Measurements from ENCODE around the gene GUCY1A1.

DNA sequence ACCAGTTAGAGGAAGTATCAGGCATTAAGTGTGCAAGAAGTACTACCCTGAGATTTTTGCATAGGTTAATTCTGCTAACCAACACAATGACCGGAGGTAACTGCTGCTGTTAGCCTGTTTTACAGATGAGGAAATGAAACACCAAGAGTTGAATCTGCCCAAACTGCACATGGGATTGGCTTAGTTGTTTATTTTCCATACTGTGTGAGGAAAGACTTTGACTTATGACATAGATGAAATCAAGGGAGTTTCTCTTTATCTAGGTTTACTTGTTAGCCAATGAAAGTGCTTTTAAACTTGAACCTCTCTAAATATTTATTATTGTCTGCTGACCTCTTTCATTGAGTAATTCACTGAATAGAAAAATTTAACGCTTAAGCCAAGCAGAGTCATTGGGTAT, 102.4 kb downstream of the GUCY1A1 start:
- TF ChIP-seq, protein P1, sequence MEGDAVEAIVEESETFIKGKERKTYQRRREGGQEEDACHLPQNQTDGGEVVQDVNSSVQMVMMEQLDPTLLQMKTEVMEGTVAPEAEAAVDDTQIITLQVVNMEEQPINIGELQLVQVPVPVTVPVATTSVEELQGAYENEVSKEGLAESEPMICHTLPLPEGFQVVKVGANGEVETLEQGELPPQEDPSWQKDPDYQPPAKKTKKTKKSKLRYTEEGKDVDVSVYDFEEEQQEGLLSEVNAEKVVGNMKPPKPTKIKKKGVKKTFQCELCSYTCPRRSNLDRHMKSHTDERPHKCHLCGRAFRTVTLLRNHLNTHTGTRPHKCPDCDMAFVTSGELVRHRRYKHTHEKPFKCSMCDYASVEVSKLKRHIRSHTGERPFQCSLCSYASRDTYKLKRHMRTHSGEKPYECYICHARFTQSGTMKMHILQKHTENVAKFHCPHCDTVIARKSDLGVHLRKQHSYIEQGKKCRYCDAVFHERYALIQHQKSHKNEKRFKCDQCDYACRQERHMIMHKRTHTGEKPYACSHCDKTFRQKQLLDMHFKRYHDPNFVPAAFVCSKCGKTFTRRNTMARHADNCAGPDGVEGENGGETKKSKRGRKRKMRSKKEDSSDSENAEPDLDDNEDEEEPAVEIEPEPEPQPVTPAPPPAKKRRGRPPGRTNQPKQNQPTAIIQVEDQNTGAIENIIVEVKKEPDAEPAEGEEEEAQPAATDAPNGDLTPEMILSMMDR (IDR thresholded peaks at IDR 0.05) = no peak
- TF ChIP-seq POLR2A (IDR thresholded peaks at IDR 0.05) = no peak
